A204.1 (cell line): ENCODE results near the gene GALNS.

ENCODE experiments used
- FAIRE-seq: peaks from 2 replicates; lab custom pipeline; 2012; peaks lifted over from hg19 to GRCh38; lab: Jason Lieb, UNC

GALNS gene

DNA sequence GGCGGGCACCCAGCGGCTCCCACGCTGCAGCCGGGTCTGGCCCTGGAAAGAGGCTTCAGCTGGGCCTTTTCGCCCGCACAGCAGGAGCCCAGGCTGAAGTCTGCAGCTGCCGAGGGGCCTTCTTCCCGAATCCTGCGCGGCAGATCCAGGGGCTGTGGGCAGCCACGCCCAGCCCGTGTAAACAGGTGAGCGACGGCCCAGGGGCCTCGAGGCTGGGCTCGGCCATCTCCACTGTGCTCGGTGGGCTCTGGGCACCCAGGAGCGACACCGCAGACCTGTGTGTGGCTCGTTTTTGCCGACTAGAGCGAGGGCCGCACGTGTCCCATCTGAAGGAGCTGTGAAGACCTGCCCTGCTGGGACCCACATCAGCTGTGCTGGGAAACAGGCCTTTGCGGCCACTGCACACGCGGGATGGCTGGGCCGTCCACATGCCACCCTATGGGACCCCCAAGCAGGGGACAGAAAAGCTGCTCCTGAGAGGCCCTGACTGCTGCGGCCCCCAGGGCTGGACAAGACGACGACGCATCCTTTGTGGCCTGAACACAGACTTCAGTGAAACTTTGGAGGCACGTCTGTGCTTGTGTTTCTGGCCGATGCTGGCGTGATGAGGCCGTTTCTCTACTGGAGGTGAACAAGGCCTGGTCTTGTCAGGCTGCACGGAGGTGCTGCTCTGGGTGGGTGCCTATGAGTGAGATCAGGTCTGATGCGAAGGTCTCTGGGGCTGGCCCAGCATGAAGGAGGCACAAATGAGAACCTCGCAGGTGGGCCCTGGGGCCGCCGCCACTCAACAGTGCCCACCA is 39.8 kb downstream of the GALNS start:
- no peak for FAIRE-seq

DNA sequence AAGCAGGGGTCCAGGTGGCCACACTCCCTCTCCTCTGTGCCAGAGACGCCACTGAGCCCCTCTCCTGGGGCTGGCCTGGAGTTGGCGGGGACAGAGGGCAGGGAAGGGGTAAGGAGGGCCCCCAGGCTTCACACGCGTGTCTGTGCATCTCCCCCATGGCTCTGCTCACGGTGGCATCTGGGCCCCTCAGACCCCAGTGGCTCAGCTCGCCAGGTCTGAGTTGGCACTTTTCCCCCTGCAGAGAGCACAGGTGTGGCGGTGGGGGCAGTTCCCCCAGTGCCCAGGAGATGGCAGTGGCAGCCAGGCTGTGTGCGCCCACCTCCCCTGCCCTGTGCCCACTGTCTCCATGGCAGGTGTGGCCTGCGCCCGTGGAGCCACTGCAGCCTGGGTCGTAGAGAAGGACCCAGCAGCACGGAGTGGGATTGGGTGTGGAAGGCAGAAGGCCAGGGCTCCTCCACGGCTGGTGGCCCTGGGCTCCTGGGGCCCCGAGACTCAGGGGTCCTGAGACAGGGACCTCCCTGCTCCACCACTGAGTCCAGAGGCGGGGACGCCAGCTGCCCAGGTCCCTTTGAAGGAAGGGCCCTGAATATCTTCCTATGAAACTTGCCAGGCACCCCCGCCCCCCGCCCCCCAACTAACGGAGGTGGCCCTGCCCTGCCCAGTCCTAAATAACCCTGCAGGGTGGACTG is 40.7 kb downstream of the GALNS start:
- no peak for FAIRE-seq

DNA sequence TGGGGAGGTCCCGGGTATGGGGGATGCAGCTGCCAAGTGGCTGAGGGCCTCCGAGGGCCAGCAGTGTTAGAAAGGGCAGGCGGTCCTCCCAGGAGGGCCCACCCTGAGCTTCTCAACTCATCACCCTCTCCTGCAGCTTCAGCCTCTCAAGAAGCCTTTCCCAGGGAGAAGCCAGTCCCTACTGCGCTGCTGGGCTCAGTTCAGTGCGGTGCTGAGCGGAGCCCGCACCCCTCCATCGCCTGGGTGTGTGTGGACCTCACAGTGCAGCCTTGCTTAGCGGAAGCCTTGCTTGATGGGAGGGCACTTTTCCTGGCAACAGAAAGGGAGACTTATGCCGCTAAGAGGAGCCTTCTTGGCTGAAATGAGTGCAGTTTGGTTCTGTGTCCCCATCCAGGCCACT is 41.5 kb downstream of the GALNS start:
- no peak for FAIRE-seq

GRCh38 chr16:88814144-88814502 is 42.6 kb downstream of the GALNS start:
- no peak for FAIRE-seq

- no peak for FAIRE-seq
These were observed 43.2 kb downstream of the GALNS start for GRCh38 chr16:88813269-88814143.

DNA sequence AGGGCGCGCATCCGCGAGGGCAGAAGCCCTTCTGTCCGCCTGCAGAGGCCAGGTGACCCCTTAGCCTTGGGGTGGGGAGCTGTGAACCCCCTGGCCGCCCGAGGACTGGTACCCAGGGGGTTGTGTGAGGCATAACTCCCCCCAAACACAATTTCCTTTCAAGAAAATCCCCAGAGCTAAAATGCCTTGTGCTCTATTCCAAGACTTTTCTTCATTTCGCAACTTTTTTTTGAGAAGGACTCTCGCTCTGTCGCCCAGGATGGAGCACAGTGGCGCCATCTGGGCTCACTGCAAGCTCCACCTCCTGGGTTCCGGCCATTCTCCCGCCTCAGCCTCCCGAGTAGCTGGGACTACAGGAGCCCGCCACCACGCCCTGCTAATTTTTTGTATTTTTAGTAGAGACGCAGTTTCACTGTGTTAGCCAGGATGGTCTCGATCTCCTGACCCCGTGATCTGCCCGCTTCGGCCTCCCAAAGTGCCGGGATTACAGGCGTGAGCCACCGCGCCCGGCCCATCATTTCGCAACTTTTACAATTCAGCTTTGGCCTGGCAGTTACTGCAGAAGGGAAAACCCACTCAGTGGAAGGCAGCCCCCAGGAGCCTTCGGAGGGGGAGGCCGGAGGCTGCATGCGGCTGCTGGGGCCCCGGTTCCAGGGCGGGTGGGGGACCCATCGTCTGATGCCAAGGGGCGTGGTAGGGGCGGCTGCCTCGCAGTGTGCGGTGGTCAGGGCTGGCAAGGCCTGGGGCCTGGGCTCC is 44.1 kb downstream of the GALNS start:
- no peak for FAIRE-seq

GRCh38 chr16:88811769-88812512 is 44.8 kb downstream of the GALNS start, which contains the start of gene APRT:
APRT (minus strand) TSS chr16:88811928; CDS start chr16:88811899, 29 bp downstream.
- FAIRE-seq: no peak

DNA sequence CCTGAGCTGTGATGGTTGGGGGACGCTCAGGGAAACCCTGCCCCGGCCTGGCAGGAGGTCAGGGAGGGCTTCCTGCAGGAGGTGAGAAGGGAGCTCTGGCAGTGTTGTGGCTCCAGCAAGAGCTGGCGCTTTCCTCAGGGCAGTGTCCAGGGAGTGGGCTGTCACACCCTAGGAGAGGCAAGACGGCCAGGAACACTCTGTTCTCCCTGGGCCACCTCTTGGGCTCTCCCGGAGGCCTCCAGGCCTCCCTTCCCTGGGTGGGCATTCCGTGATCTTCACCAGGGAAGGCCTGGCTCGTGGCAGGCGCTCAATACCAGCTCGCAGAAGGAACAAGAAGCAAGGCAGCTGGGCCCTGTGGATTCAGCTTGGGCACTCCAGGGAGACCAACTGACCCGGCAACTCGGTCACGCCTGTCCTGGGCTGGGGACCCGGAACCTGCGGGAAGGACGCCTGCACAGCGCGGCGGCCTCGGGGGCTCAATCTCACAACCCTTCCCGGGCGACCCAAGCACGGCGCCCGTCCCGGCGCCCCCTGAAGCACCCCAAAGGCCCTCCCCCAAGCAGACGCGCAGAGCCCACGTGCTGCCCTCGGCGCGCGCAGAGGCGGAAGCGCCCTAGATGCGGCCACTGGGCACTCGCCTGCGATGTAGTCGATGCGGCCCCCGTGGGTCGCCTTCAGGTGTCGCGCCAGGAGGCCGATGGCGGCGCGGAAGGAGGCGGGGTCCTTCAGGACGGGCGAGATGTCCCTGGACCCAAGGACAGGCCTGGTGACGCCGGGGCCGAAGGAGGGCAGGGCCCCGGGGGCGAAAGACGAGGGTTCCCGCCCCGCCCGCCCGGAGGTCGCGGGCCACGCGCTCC is 45.6 kb downstream of the GALNS start:
- no peak for FAIRE-seq

GRCh38 chr16:88810166-88810911 is 46.4 kb downstream of the GALNS start:
- FAIRE-seq: no peak

DNA sequence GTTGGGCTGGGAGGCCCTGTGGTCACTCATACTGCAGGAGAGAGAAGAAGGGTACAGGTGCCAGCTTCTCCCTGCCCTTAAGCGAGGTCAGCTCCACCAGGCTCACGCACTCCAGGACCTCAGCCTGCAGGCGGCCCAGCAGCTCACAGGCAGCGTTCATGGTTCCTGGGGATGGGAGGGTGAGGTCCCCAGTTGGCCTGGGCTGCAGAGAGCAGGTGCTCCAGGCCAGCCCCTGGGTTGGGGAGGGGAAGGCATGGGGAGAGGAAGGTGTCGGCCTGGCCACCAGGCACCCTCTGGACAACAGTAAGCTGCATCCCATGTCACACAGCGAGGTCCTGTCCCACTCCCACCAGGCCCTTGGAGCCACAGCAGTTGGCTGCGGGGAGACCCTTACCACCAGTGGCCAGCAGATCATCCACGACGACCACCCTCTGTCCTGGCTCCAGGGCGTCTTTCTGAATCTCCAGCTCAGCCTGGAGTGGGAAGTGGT is 47.0 kb downstream of the GALNS start:
- FAIRE-seq: no peak

- no peak for FAIRE-seq
These were observed 47.6 kb downstream of the GALNS start for GRCh38 chr16:88809068-88809675.

GRCh38 chr16:88807626-88808453 is 48.9 kb downstream of the GALNS start:
- FAIRE-seq: no peak

DNA sequence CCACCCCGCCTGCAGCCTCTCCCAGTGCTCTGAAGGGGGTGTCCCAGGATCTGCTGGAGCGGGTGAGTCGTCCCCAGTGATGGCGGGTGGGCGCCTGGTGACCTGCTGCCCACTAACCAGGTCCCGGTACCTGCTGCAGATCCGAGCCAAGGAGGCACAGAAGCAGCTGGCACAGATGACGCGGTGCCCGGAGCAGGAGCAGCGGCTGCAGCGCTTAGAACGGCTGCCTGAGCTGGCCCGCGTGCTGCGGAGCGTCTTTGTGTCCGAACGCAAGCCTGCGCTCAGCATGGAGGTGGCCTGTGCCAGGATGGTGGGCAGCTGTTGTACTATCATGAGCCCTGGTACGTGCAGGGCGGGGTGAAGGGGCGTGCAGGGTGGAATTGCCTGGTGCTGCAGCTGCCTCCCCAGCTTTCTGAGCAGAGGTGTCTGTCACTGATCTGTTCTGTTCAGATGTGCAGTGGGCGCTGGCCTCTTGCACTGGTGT is 49.6 kb downstream of the GALNS start:
- FAIRE-seq: no peak

DNA sequence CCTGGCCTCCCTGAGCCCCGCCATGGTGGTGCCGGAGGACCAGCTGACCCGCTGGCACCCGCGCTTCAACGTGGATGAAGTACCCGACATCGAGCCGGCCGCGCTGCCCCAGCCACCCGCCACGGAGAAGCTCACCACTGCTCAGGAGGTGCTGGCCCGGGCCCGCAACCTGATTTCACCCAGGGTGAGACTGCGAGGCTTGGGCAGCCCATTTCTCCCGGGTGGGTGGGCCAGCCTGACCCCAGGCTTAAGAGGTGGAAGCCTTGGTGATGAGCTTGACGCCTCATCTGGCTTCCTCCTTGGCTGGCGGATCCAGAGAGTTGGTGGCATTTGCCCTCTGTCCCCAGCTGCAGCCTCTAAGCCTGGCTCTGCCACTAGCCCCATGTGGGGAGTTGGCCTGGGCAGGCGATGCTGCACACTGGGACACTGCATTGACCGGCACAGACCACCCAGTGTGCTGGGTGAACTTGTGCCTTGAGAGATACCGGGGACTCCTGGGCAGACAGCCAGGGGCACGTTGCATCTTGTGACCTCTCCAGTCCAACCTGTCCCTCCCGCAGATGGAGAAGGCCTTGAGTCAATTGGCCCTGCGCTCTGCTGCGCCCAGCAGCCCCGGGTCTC is 50.1 kb downstream of the GALNS start:
- FAIRE-seq: no peak

DNA sequence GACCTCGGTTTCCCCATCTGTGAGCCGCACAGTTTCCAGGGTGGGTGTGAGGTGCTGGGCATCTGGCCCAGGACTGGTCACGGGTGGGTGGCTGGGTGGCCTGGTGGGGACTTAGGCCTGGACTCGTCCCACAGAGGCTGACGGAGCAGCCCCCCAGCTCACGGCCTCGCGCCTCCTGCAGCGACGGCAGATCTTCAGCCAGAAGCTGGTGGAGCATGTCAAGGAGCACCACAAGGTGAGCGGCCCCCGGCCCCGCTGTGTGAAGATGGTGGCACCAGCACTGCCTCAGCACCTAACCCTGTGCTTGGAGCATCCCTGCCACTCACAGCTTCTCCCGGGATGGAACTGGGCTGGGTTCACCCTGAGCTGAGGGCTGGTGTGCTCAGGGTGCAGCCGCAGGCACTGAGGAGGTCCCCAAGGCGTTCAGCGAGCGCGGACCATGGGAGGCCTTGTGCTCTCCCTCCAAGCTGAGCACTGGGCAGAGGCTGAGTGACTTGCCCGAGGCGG is 50.8 kb downstream of the GALNS start:
- FAIRE-seq: no peak

DNA sequence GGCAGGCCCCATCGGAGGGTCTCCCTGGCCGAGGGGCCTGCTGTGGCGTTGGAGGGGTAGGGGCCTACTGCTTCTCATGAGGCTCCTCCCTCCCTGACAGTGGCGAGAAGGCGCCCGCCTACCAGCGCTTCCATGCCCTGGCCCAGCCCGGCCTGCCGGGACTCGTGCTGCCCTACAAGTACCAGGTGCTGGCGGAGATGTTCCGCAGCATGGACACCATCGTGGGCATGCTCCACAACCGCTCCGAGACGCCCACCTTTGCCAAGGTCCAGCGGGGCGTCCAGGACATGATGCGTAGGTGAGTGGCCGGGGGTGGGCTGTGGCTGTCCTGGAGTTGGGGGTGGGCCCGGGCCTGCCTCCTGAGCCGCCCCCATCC is 51.4 kb downstream of the GALNS start:
- FAIRE-seq: no peak
